HepG2 (cell line): ENCODE data around the gene CTXN1. TPM values are rescaled to one million over a fixed set of nuclear protein-coding genes. Genes with fewer than 3 reads are reported as not detected.

Experiments used
- ATAC-seq: fragments of 200-7000 bp; cut with Tn5 transposase; 3 replicates; pipeline ENCODE4 v1.9.1; 2020; ENCODE audit warnings: mild to moderate bottlenecking, moderate library complexity
- BruUV-seq: library from RNA; stranded (reverse); fragments of 400-500 nt; replicated peaks from 2 replicates; lab custom pipeline; 2021; lab: Mats Ljungman, UMichigan
- CTCF ChIA-PET: fragments of 300-600 bp; formaldehyde crosslinking; extraction: SDS; loops from one replicate; lab custom pipeline; 2021; ENCODE audit warnings: low total read pairs, inconsistent platforms, low intra/inter-chr PET ratio; lab: Yijun Ruan, JAX
- POLR2A ChIA-PET: fragments of 350-600 bp; sonication (Branson Sonifier 250); formaldehyde crosslinking; loops from one replicate; lab custom pipeline; 2020; ENCODE audit warnings: antibody characterized with exemption, inconsistent platforms; lab: Yijun Ruan, JAX
- DNase-seq: peaks from one replicate; pipeline ENCODE4 v3.0.0-alpha.2; 2015; ENCODE audit warnings: low spot score
- FAIRE-seq: peaks from 3 replicates; lab custom pipeline; 2011; peaks lifted over from hg19 to GRCh38; lab: Jason Lieb, UNC
- H2AFZ ChIP-seq: one replicate; pipeline ENCODE4 v1.6.1; 2011; ENCODE audit warnings: low read length, inconsistent platforms
- H3K27ac ChIP-seq: fragments of 300-600 bp; 3 replicates; pipeline ENCODE4 v1.8.0; 2011; ENCODE audit warnings: mixed run types, mild to moderate bottlenecking, mixed read lengths, low read length, inconsistent platforms; ENCODE audit not compliant: insufficient read depth; ENCODE audit errors: extremely low read length
- H3K27me3 ChIP-seq, 2 experiments: fragments of 200-600 bp in 1 of 2; 2 replicates in 1 of 2; 3 replicates in 1 of 2; pipeline versions ENCODE4 v1.6.0 to v1.8.0; 2011; ENCODE audit warnings: low read length in 2 of 2, mild to moderate bottlenecking in 2 of 2, moderate library complexity in 2 of 2, inconsistent platforms in 1 of 2; ENCODE audit not compliant: insufficient read depth in 2 of 2, control insufficient read depth in 1 of 2
- H3K36me3 ChIP-seq, 2 experiments: fragments of 200-600 bp in 1 of 2; replicated peaks in 1 of 2; 2 replicates in 1 of 2; 3 replicates in 1 of 2; pipeline versions ENCODE4 v1.5.1 to v1.8.0; 2011; ENCODE audit warnings: low read length in 2 of 2, inconsistent platforms in 1 of 2; ENCODE audit not compliant: insufficient read depth in 2 of 2, control insufficient read depth in 1 of 2
- H3K4me1 ChIP-seq: 2 replicates; pipeline ENCODE4 v1.5.1; 2012; ENCODE audit warnings: low read length, inconsistent platforms; ENCODE audit not compliant: insufficient read depth
- H3K4me2 ChIP-seq: 2 replicates; pipeline ENCODE4 v1.6.0; 2011; ENCODE audit warnings: low read depth, low read length, inconsistent platforms
- H3K4me3 ChIP-seq, 3 experiments: fragments of 200-600 bp in 1 of 3; sonication (generic), shearing (Covaris generic) in 1 of 3; replicated peaks in 1 of 3; 2 replicates each; pipeline ENCODE4 v1.5.1; 2011 to 2016; ENCODE audit warnings: low read length in 3 of 3, inconsistent platforms in 2 of 3, low read depth in 2 of 3, mild to moderate bottlenecking in 2 of 3, control low read depth in 1 of 3, mixed read lengths in 1 of 3; ENCODE audit not compliant: insufficient read depth in 1 of 3
- H3K79me2 ChIP-seq: one replicate; pipeline ENCODE4 v1.6.1; 2011; ENCODE audit warnings: low read length, inconsistent platforms; ENCODE audit not compliant: insufficient read depth
- H3K9ac ChIP-seq: 2 replicates; pipeline ENCODE4 v1.6.0; 2011; ENCODE audit warnings: mild to moderate bottlenecking, low read depth, low read length, inconsistent platforms; ENCODE audit not compliant: insufficient read depth
- H3K9me3 ChIP-seq: 2 replicates; pipeline ENCODE4 v1.5.1; 2012; ENCODE audit warnings: mild to moderate bottlenecking, low read length
- H4K20me1 ChIP-seq: 2 replicates; pipeline ENCODE4 v1.6.0; 2011; ENCODE audit warnings: inconsistent platforms, mild to moderate bottlenecking, low read length, moderate library complexity; ENCODE audit not compliant: insufficient read depth
- AHR ChIP-seq: IDR thresholded peaks from 2 replicates; pipeline ENCODE4 v1.6.1; 2018; ENCODE audit warnings: missing genetic modification reagents, missing compliant biosample characterization
- BORCS8-MEF2B ChIP-seq: sonication (generic); formaldehyde crosslinking; IDR thresholded peaks from 2 replicates; pipeline ENCODE4 v1.8.0; 2022; ENCODE audit warnings: mild to moderate bottlenecking, missing genetic modification reagents
- FOSL2 ChIP-seq: sonication (generic); formaldehyde crosslinking; IDR thresholded peaks from 2 replicates; pipeline ENCODE4 v1.4.0; 2020; ENCODE audit warnings: missing genetic modification reagents
- GLI4 ChIP-seq: sonication (generic); formaldehyde crosslinking; IDR thresholded peaks from 2 replicates; pipeline ENCODE4 v1.5.1; 2020; ENCODE audit warnings: missing genetic modification reagents, mild to moderate bottlenecking, moderate library complexity, borderline replicate concordance
- MTA1 ChIP-seq: sonication (generic); formaldehyde crosslinking; IDR thresholded peaks from 2 replicates; pipeline ENCODE4 v1.4.0; 2020; ENCODE audit warnings: missing genetic modification reagents, mild to moderate bottlenecking, borderline replicate concordance
- PAX8 ChIP-seq: sonication (generic); formaldehyde crosslinking; IDR thresholded peaks from 2 replicates; pipeline ENCODE4 v1.8.0; 2022; ENCODE audit warnings: mild to moderate bottlenecking, missing genetic modification reagents, borderline replicate concordance
- SALL2 ChIP-seq: sonication (generic); formaldehyde crosslinking; IDR thresholded peaks from 2 replicates; pipeline ENCODE4 v1.8.1; 2023; ENCODE audit warnings: mild to moderate bottlenecking, missing genetic modification reagents, inconsistent platforms
- U2AF1 ChIP-seq: fragments of 200-400 bp; formaldehyde crosslinking; optimal IDR thresholded peaks from 2 replicates; pipeline ENCODE3; 2017; ENCODE audit warnings: mild to moderate bottlenecking, low read depth, low read length
- ZBTB8A ChIP-seq: sonication (generic); formaldehyde crosslinking; IDR thresholded peaks from 2 replicates; pipeline ENCODE4 v1.4.0; 2020; ENCODE audit warnings: mild to moderate bottlenecking, low read depth, missing genetic modification reagents, borderline replicate concordance
- ZC3H4 ChIP-seq: sonication (generic); formaldehyde crosslinking; IDR thresholded peaks from 2 replicates; pipeline ENCODE4 v1.4.0; 2020; ENCODE audit warnings: missing genetic modification reagents, borderline replicate concordance
- ZNF501 ChIP-seq: sonication (generic); formaldehyde crosslinking; IDR thresholded peaks from 2 replicates; pipeline ENCODE4 v1.5.1; 2020; ENCODE audit warnings: mild to moderate bottlenecking, moderate library complexity, missing genetic modification reagents
- ZNF563 ChIP-seq: sonication (generic); formaldehyde crosslinking; IDR thresholded peaks from 2 replicates; pipeline ENCODE4 v1.8.0; 2022; ENCODE audit warnings: mild to moderate bottlenecking, moderate library complexity, missing genetic modification reagents
- ZSCAN20 ChIP-seq: sonication (generic); formaldehyde crosslinking; IDR thresholded peaks from 2 replicates; pipeline ENCODE4 v1.4.0; 2020; ENCODE audit warnings: missing genetic modification reagents, mild to moderate bottlenecking, borderline replicate concordance
- ZSCAN29 ChIP-seq: sonication (generic); formaldehyde crosslinking; conservative IDR thresholded peaks from 2 replicates; pipeline ENCODE4 v1.4.0; 2020; ENCODE audit warnings: mild to moderate bottlenecking, missing genetic modification reagents
- WGBS: methylation state at CpG from one replicate; pipeline ENCODE4 v1.1.6; 2017; ENCODE audit warnings: low lambda C conversion rate; 5-methylcytosine and 5-hydroxymethylcytosine counted together
- in situ Hi-C: cut with HindIII; loops from 2 replicates; pipeline ENCODE4 v1.10.0; 2017; ENCODE audit warnings: low pct_unique_long_range_greater_than_20kb; ENCODE audit not compliant: extremely low pct_ligation_motif_present
- intact Hi-C: fragments of 100-400 bp; cut with micrococcal nuclease; formaldehyde crosslinking; loops from one replicate; pipeline ENCODE4 v1.10.0; 2022; ENCODE audit not compliant: unreplicated experiment
- polyA plus RNA-seq, 8 experiments: library from polyadenylated mRNA; depleted of rRNA in 3 of 8; stranded (reverse) in 7 of 8; unstranded in 1 of 8; fragments of >200 nt; fragmentation: Illumina TruSeq in 4 of 8; extraction: Trizol in 4 of 8; gene quantifications; 2 replicates each; pipeline versions ENCODE4 v1.2.1 to v1.2.3, GENCODE V29; 2011 to 2016; ENCODE audit warnings: low read depth in 4 of 8, missing spikeins in 1 of 8, mixed read lengths in 1 of 8; ENCODE audit not compliant: insufficient read depth in 1 of 8
- total RNA-seq, 5 experiments: library from RNA; depleted of rRNA; stranded (reverse); fragments of >200 nt; fragmentation: Illumina TruSeq; extraction: Trizol; gene quantifications; 2 replicates each; pipeline ENCODE4 v1.2.3, GENCODE V29; 2016; ENCODE audit warnings: low read depth in 1 of 5
- TF ChIP-seq, protein P1 (sequence below): sonication (generic); formaldehyde crosslinking; IDR thresholded peaks from 2 replicates; pipeline ENCODE4 v1.8.1; 2023; ENCODE audit warnings: mild to moderate bottlenecking, missing genetic modification reagents, borderline replicate concordance
- TF ChIP-seq, protein P2 (sequence below): sonication (generic); formaldehyde crosslinking; IDR thresholded peaks from 2 replicates; pipeline ENCODE4 v1.4.0; 2020; ENCODE audit warnings: missing genetic modification reagents
- TF ChIP-seq, protein P3 (sequence below): sonication (generic); formaldehyde crosslinking; IDR thresholded peaks from 2 replicates; pipeline ENCODE4 v1.5.1; 2020; ENCODE audit warnings: missing genetic modification reagents, mild to moderate bottlenecking, borderline replicate concordance

The CTXN1 gene
- total and polyA plus RNA-seq, 2 of the 13 experiments (the other 11 are each of a cell fraction or from before 2014, with no cell fraction given) = 0.11 TPM; not detected in 1

DNA sequence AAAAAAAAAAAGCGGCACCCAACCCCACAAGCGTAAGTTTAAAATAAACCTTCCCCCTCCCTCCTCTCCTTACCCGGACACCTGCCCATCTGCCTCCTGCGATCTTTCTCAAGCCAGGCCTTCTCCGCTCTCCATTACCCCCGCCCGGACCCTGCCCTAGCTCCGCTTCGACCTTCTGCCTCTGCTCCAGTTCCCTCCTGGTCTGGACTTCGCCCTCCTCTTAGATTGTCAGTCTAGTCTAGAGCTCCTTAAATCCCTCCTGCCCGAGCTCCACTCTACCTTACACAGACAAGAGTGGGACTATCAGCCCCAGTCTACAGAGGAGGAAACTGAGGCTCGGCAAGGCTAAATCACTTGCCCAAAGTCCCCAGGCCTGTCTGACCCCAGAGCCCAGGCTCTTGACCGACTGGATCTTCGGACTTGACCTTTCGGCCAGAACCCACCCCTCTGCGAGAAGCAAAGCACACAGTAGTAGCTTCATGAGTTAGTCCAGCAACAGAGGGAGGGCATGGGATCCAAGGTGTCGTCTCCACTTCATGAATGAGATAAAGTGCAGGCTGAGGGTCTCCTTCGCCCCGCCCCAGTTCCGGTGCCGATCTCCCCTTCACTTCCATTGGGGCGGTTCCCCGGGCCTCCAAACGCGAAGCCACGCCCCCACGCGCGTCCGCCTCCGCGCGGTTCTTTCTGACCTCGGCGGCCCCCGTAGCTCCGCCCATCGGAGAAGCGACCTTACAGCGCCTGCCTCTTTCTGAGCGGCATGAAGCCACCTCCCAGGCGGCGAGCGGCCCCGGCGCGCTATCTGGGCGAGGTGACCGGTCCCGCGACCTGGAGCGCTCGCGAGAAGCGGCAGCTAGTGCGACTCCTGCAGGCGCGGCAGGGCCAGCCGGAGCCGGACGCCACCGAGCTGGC is 6.1 kb downstream of the CTXN1 start, which contains the start of gene SNAPC2:
TSS of gene SNAPC2 (plus strand) at position 729 of the 909 bp plus-strand sequence. CDS start at position 758, 29 bp downstream.
- H3K79me2 ChIP-seq = no peaks in the 10 kb centered on the region
- BruUV-seq = TSS peak; percentile 84
- ChIA-PET POLR2A (interaction anchor here (0.6 to 6.4 kb wide), 21 partner anchors 9 to 1199 kb away, joined by 3 to 85 read pairs (median 8); partner anchors contain the start of genes C3, LRRC8E, MAP2K7 and TIMM44), CTCF (interaction anchor here (1.4 to 1.7 kb wide), 2 partner anchors 51 to 67 kb away, joined by 3 to 5 read pairs; no protein-coding TSS in a partner anchor)
- H4K20me1 ChIP-seq = peaks cover 5% of the 10 kb centered on the region; the same call in 1 of the 2 replicates
- H3K27ac ChIP-seq = peak within 1 kb of the TSS; percentile 92
- H3K4me1 ChIP-seq = peaks cover 41% of the 10 kb centered on the region
- no peaks in the 10 kb centered on the region for H3K9me3 ChIP-seq
- H3K36me3 ChIP-seq = peaks cover 5 to 10% of the 10 kb centered on the region in 2 experiments; a peak in 2 of 5 replicates
- H3K27me3 ChIP-seq = no peaks in the 10 kb centered on the region; a peak in 1 of 5 replicates
- WGBS = 2% methylated on average over 33 of the region's 62 CpGs
- H3K4me2 ChIP-seq = peak within 1 kb of the TSS; percentile 91
- intact Hi-C loops (no loop called here), in situ Hi-C loops (loop anchor here (5.0 kb wide), 1 partner anchor 68 kb away; no protein-coding TSS in a partner anchor)
- DNase-seq (peak; percentile 89), FAIRE-seq (peak; percentile 63), ATAC-seq (peak; percentile 53)
- no peak within 1 kb of the TSS for H2AFZ ChIP-seq
- peak within 1 kb of the TSS; percentile 86 for H3K9ac ChIP-seq
- H3K4me3 ChIP-seq = peak within 1 kb of the TSS; percentile 85 to 89 (median 87)
- no peak for TF ChIP-seq AHR (CRISPR knock-in tag)
- peak; percentile 81; the same call in 1 of the 2 replicates for TF ChIP-seq SALL2 (CRISPR knock-in tag)
- TF ChIP-seq, protein P1, sequence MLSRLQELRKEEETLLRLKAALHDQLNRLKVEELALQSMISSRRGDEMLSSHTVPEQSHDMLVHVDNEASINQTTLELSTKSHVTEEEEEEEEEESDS (CRISPR knock-in tag) = no peak
- TF ChIP-seq ZNF563 (CRISPR knock-in tag) = 0 out of 2 replicates have a peak, but pooled peaks have one; percentile 32
- TF ChIP-seq, protein P2, sequence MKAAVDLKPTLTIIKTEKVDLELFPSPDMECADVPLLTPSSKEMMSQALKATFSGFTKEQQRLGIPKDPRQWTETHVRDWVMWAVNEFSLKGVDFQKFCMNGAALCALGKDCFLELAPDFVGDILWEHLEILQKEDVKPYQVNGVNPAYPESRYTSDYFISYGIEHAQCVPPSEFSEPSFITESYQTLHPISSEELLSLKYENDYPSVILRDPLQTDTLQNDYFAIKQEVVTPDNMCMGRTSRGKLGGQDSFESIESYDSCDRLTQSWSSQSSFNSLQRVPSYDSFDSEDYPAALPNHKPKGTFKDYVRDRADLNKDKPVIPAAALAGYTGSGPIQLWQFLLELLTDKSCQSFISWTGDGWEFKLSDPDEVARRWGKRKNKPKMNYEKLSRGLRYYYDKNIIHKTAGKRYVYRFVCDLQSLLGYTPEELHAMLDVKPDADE (CRISPR knock-in tag) = no peak
- TF ChIP-seq ZNF501 (CRISPR knock-in tag) = no peak; the same call in 1 of the 2 replicates
- 0 out of 2 replicates have a peak, but pooled peaks have one; percentile 30 for TF ChIP-seq MTA1 (CRISPR knock-in tag)
- no peak for TF ChIP-seq ZC3H4 (CRISPR knock-in tag)
- no peak for TF ChIP-seq ZBTB8A (CRISPR knock-in tag)
- no peak for TF ChIP-seq U2AF1
- peak; percentile 38; the same call in 1 of the 2 replicates for TF ChIP-seq GLI4
- TF ChIP-seq ZSCAN20 (CRISPR knock-in tag) = peak; percentile 78; the same call in 1 of the 2 replicates
- no peak for TF ChIP-seq PAX8 (CRISPR knock-in tag)
- no peak for TF ChIP-seq BORCS8-MEF2B
- TF ChIP-seq ZSCAN29 (CRISPR knock-in tag) = 0 out of 2 replicates have a peak, but pooled peaks have one; percentile 5
- TF ChIP-seq FOSL2 (CRISPR knock-in tag) = peak; percentile 11; the same call in 1 of the 2 replicates
- TF ChIP-seq, protein P3, sequence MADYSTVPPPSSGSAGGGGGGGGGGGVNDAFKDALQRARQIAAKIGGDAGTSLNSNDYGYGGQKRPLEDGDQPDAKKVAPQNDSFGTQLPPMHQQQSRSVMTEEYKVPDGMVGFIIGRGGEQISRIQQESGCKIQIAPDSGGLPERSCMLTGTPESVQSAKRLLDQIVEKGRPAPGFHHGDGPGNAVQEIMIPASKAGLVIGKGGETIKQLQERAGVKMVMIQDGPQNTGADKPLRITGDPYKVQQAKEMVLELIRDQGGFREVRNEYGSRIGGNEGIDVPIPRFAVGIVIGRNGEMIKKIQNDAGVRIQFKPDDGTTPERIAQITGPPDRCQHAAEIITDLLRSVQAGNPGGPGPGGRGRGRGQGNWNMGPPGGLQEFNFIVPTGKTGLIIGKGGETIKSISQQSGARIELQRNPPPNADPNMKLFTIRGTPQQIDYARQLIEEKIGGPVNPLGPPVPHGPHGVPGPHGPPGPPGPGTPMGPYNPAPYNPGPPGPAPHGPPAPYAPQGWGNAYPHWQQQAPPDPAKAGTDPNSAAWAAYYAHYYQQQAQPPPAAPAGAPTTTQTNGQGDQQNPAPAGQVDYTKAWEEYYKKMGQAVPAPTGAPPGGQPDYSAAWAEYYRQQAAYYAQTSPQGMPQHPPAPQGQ (CRISPR knock-in tag) = no peak
